Smooth muscle cell (in vitro differentiated cells): ENCODE results near the gene BTBD7. TPM values are rescaled to one million over a fixed set of nuclear protein-coding genes. Genes with fewer than 3 reads are reported as not detected.

Experiments
- DNase-seq: peaks from one replicate; lab custom pipeline; 2025; ENCODE audit not compliant: unreplicated experiment; lab: John Stamatoyannopoulos, UW
- H2AFZ ChIP-seq: fragments of 200-600 bp; sonication (generic); 2 replicates; pipeline ENCODE4 v1.6.0; 2016; ENCODE audit warnings: antibody characterized with exemption, low read depth, mild to moderate bottlenecking
- H3F3A ChIP-seq: fragments of 200-600 bp; sonication (generic); 2 replicates; pipeline ENCODE4 v1.6.0; 2017; ENCODE audit warnings: antibody characterized with exemption, low read depth
- H3K27ac ChIP-seq: fragments of 200-600 bp; sonication (generic); 2 replicates; pipeline ENCODE4 v1.5.1; 2016; ENCODE audit warnings: low read depth, mild to moderate bottlenecking
- H3K27me3 ChIP-seq: fragments of 200-600 bp; sonication (generic); 2 replicates; pipeline ENCODE4 v1.6.1; 2016; ENCODE audit warnings: low read depth, mild to moderate bottlenecking
- H3K36me3 ChIP-seq: fragments of 200-600 bp; sonication (generic); 2 replicates; pipeline ENCODE4 v1.5.1; 2016; ENCODE audit warnings: low read depth
- H3K4me1 ChIP-seq: fragments of 200-600 bp; sonication (generic); 2 replicates; pipeline ENCODE4 v1.5.1; 2016; ENCODE audit warnings: low read depth
- H3K4me2 ChIP-seq: fragments of 200-600 bp; sonication (generic); 2 replicates; pipeline ENCODE4 v1.6.0; 2016; ENCODE audit warnings: mild to moderate bottlenecking
- H3K4me3 ChIP-seq: fragments of 200-600 bp; sonication (generic); 2 replicates; pipeline ENCODE4 v1.5.1; 2016; ENCODE audit warnings: mild to moderate bottlenecking
- H3K79me2 ChIP-seq: fragments of 200-600 bp; sonication (generic); 2 replicates; pipeline ENCODE4 v1.6.0; 2016; ENCODE audit warnings: low read depth, mild to moderate bottlenecking
- H3K9ac ChIP-seq: fragments of 200-600 bp; sonication (generic); 2 replicates; pipeline ENCODE4 v1.6.0; 2016; ENCODE audit warnings: low read depth
- H3K9me3 ChIP-seq: fragments of 200-600 bp; sonication (generic); replicated peaks from 2 replicates; pipeline ENCODE4 v1.5.1; 2016; ENCODE audit warnings: low read depth
- H4K20me1 ChIP-seq: fragments of 200-600 bp; sonication (generic); 2 replicates; pipeline ENCODE4 v1.6.0; 2016; ENCODE audit warnings: low read depth
- WGBS: methylation state at CpG from one replicate; pipeline ENCODE4 v1.1.7; 2016; ENCODE audit warnings: low lambda C conversion rate; 5-methylcytosine and 5-hydroxymethylcytosine counted together
- polyA plus RNA-seq: library from polyadenylated mRNA; unstranded; fragments of >200 nt; fragmentation: Nextera tagmentation; extraction: Ambion mirVana; gene quantifications from 2 replicates; pipeline ENCODE4 v1.2.1, GENCODE V29; 2016
- total RNA-seq: library from RNA; depleted of rRNA; stranded (reverse); fragments of >200 nt; gene quantifications from 2 replicates; pipeline ENCODE4 v1.2.3, GENCODE V29; 2014
- TF ChIP-seq, protein P1 (sequence below): fragments of 200-600 bp; sonication (generic); IDR thresholded peaks from 2 replicates; pipeline ENCODE4 v1.5.1; 2017; ENCODE audit warnings: borderline replicate concordance, mild to moderate bottlenecking, antibody characterized with exemption; ENCODE audit not compliant: insufficient read depth, poor library complexity, severe bottlenecking

Gene BTBD7
- total and polyA plus RNA-seq, 2 experiments from 2014 or later = 14.1 to 34.7 TPM

DNA sequence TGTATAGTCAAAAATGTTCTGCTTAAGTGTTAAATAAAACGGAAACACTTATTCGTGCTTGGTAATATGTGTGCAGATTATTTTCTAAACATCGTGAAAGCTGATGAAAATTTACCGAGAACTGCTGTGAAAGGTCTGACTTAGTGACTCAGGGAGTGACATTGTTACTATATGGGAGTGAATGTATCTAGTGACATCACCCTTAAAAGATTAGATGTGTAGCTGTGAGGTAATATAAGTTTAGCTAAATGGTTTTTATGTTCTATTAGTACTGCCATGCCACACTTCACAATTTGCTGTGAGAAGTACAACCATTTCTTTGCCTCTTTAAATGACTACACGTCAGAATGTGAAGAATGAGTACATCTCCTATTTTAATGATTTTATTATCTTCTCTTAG lies 15.5 kb upstream of the BTBD7 start:
- H3K27ac ChIP-seq = no peak overlapping the region
- TF ChIP-seq, protein P1, sequence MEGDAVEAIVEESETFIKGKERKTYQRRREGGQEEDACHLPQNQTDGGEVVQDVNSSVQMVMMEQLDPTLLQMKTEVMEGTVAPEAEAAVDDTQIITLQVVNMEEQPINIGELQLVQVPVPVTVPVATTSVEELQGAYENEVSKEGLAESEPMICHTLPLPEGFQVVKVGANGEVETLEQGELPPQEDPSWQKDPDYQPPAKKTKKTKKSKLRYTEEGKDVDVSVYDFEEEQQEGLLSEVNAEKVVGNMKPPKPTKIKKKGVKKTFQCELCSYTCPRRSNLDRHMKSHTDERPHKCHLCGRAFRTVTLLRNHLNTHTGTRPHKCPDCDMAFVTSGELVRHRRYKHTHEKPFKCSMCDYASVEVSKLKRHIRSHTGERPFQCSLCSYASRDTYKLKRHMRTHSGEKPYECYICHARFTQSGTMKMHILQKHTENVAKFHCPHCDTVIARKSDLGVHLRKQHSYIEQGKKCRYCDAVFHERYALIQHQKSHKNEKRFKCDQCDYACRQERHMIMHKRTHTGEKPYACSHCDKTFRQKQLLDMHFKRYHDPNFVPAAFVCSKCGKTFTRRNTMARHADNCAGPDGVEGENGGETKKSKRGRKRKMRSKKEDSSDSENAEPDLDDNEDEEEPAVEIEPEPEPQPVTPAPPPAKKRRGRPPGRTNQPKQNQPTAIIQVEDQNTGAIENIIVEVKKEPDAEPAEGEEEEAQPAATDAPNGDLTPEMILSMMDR = no peak
- H3K9me3 ChIP-seq = no peaks in the 10 kb centered on the region
- peaks cover 11% of the 10 kb centered on the region for H3K4me1 ChIP-seq
- H4K20me1 ChIP-seq = no peaks in the 10 kb centered on the region
- no peak for DNase-seq
- no peak overlapping the region for H3K9ac ChIP-seq
- H3F3A ChIP-seq = no peaks in the 10 kb centered on the region
- WGBS = 81% methylated on average over 5 of the region's 5 CpGs
- H3K4me2 ChIP-seq = no peak overlapping the region
- no peak overlapping the region for H3K4me3 ChIP-seq
- H2AFZ ChIP-seq = no peak overlapping the region
- no peaks in the 10 kb centered on the region for H3K36me3 ChIP-seq
- no peaks in the 10 kb centered on the region for H3K79me2 ChIP-seq
- H3K27me3 ChIP-seq = no peaks in the 10 kb centered on the region

DNA sequence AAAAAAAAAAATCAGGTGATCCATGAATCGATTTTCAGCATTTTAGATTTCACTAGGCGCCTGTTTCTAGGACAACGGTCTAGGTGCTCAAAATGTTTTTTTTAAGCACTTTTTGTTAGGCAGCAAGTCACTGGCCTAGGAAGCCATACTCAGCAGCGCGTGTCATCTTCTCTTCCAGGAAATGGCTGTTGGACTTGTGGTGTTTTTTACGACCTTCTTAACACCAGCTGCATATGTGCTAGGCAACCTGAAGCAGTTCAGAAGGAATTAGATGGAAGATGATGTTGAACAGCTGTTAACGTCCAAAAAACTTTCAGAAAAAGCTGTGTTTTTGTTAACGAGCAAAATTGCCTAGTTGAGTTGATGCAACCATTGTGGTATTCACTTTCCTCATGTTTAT lies 15.0 kb upstream of the BTBD7 start:
- H3K36me3 ChIP-seq = no peaks in the 10 kb centered on the region
- TF ChIP-seq, protein P1 = no peak
- 72% methylated on average over 8 of the region's 8 CpGs for WGBS
- no peak overlapping the region for H3K9ac ChIP-seq
- H3K4me1 ChIP-seq = peaks cover 11% of the 10 kb centered on the region
- no peaks in the 10 kb centered on the region for H4K20me1 ChIP-seq
- H3K4me2 ChIP-seq = no peak overlapping the region
- H2AFZ ChIP-seq = no peak overlapping the region
- no peaks in the 10 kb centered on the region for H3F3A ChIP-seq
- no peaks in the 10 kb centered on the region for H3K79me2 ChIP-seq
- no peaks in the 10 kb centered on the region for H3K27me3 ChIP-seq
- H3K27ac ChIP-seq = no peak overlapping the region
- DNase-seq = no peak
- H3K9me3 ChIP-seq = no peaks in the 10 kb centered on the region
- H3K4me3 ChIP-seq = no peak overlapping the region

DNA sequence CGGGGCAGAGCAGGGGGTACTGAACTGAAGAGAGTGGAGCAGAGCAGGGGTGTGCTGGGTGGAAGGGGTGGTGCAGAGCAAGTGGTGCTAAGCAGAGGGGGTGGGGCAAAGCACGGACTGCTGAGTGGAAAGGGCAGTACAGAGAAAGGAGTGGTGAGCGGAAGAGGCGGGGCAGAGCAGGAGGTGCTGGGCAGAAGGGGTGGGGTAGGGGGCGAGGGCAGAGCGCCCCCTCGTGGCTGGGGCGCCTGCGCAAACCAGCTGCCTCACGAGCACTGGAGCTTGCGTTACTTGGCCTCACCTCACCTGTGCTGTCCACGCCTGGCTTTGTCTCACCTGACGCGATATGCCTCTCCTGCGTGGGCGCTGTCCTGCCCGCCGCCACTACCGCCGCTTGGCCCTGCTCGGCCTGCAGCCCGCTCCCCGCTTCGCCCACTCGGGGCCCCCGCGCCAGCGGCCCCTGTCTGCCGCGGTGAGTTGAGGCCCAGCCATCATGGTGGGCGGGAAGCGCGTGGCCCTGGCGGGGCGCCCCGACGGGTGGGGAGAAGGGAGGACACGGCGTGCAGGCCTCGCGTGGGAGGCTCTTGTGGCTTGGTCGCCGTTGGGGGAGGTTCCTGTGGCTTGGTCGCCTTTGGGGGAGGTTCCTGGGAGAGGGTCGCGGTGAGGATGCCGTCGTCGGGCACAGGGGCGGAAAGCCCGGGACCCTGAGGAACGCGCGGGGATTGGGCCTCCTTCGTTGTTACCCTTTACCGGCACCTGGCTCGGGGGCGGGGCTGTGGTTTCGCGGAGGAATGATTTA lies 14.3 kb upstream of the BTBD7 start, which contains the start of gene COX8C:
TSS of gene COX8C (plus strand) at position 257 of the 796 bp plus-strand sequence. CDS start at position 344, 87 bp downstream.
- Histone ChIP-seq H3K9me3 (no peaks in the 10 kb centered on the region), H3K36me3 (no peaks in the 10 kb centered on the region), H2AFZ (no peak within 1 kb of the TSS), H4K20me1 (no peaks in the 10 kb centered on the region), H3F3A (no peaks in the 10 kb centered on the region), H3K27ac (no peak within 1 kb of the TSS), H3K79me2 (no peaks in the 10 kb centered on the region), H3K4me3 (no peak within 1 kb of the TSS), H3K4me1 (peaks cover 11% of the 10 kb centered on the region), H3K9ac (no peak within 1 kb of the TSS), H3K4me2 (no peak within 1 kb of the TSS), H3K27me3 (no peaks in the 10 kb centered on the region)
- WGBS = 98% methylated on average over 35 of the region's 60 CpGs
- no peak for DNase-seq
- TF ChIP-seq, protein P1 = no peak

DNA sequence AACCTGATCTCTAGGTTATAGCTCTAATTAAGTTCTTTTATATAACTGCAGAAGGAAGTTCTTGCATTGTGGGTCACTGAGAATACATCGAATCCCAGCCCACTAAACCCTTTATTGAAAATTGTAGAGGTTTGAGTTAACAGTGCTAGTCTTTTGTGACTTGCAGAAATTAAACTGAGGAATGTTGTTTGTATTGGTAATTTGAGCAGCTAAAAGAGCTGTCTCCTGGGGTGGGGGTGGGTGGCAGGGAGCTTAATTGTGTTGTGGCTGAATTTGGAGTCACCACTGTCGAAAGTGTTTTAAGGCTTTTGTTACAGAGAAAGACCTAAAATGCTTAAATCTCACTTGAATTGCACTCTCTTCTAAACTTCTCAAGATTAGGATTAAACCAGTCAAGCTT lies 11.0 kb upstream of the BTBD7 start:
- H3K4me2 ChIP-seq = no peak overlapping the region
- no peaks in the 10 kb centered on the region for H3F3A ChIP-seq
- no peaks in the 10 kb centered on the region for H3K36me3 ChIP-seq
- H3K79me2 ChIP-seq = no peaks in the 10 kb centered on the region
- 42% methylated on average over 2 of the region's 2 CpGs for WGBS
- H3K9ac ChIP-seq = no peak overlapping the region
- no peak for DNase-seq
- peaks cover 11% of the 10 kb centered on the region for H3K4me1 ChIP-seq
- H3K27me3 ChIP-seq = no peaks in the 10 kb centered on the region
- TF ChIP-seq, protein P1 = no peak
- H3K9me3 ChIP-seq = no peaks in the 10 kb centered on the region
- no peak overlapping the region for H3K4me3 ChIP-seq
- H4K20me1 ChIP-seq = no peaks in the 10 kb centered on the region
- H2AFZ ChIP-seq = no peak overlapping the region
- H3K27ac ChIP-seq = no peak overlapping the region
